Measurements from ENCODE around the gene GALNTL6.
"Not testable (repeated sequence)": the region's sequence is repeated elsewhere in the genome, so short reads cannot be mapped to it uniquely, and the experiment has no call there.

GALNTL6 gene

DNA sequence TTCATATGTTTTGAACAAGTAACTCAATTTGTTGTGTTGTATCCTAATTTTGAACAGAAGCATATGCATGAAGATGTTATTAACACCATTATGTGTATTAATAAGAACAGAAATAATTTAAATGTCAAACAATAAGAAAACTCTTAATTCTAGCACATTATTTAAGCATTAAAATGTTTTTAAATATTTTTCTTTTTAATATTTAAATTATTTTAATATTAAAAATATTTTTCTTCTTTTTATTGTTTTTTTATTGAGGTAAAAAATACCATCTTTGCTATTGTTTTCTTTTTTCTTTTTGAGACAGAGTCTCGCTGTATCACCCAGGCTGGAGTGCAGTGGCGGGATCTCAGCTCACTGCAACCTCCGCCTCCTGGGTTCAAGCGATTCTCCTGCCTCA lies 914.4 kb downstream of the GALNTL6 start:
- TF ChIP-seq, protein P1, sequence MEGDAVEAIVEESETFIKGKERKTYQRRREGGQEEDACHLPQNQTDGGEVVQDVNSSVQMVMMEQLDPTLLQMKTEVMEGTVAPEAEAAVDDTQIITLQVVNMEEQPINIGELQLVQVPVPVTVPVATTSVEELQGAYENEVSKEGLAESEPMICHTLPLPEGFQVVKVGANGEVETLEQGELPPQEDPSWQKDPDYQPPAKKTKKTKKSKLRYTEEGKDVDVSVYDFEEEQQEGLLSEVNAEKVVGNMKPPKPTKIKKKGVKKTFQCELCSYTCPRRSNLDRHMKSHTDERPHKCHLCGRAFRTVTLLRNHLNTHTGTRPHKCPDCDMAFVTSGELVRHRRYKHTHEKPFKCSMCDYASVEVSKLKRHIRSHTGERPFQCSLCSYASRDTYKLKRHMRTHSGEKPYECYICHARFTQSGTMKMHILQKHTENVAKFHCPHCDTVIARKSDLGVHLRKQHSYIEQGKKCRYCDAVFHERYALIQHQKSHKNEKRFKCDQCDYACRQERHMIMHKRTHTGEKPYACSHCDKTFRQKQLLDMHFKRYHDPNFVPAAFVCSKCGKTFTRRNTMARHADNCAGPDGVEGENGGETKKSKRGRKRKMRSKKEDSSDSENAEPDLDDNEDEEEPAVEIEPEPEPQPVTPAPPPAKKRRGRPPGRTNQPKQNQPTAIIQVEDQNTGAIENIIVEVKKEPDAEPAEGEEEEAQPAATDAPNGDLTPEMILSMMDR (conservative IDR thresholded peaks at IDR 0.05): no peak
- H3K27ac ChIP-seq: no peak overlapping the region

DNA sequence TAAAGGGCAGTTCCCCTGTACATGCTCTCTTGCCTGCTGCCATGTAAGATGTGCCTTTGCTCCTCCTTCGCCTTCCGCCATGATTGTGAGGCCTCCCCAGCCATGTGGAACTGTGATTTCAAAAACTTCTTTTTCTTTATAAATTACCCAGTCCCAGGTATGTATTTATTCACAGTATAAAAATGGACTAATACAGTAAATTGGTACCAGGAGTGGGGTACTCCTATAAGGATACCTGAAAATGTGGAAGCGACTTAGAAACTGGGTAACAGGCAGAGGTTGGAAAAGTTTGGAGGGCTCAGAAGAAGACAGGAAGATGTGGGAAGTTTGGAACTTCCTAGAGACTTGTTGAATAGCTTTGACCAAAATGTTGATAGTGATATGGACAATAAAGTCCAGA lies 920.4 kb downstream of the GALNTL6 start:
- H3K27ac ChIP-seq: not testable (repeated sequence)

DNA sequence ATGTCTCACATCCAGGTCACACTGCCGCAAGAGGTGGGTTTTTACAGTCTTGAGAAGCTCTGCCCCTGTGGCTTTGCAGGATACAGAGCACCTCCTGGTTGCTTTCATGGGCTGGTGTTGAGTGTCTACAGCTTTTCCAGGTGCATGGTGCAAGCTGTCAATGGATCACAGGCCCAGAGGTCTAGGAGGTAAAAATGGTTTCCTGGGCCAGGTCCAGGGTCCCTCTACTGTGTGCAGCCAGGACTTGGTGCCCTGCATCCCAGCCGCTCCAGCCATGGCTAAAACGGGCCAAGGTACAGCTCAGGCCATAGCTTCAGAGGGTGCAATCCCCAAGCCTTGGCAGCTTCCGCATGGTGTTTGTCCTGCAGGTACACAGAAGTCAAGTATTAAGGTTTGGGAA lies 921.4 kb downstream of the GALNTL6 start:
- TF ChIP-seq, protein P1 (conservative IDR thresholded peaks at IDR 0.05): no peak

DNA sequence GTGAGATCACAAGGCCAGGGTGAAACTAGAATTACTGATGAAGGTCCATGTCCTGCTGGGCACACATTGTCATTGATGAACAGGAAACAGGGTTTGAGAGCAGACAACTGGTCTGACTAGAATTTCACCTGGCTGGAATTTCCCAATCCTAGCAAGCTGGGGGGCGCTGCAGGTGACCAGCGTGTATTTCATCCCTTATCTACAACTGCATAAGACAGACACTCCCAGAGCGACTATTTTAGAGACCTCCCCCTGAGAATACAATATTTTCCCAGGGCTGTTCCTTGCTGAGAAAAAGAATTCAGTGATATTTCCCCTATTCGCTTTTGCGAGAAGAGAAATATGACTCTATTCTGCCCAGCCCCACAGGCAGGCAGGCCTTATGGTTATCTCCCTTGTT lies 922.8 kb downstream of the GALNTL6 start:
- H3K27ac ChIP-seq: no peak overlapping the region
- TF ChIP-seq, protein P1 (conservative IDR thresholded peaks at IDR 0.05): no peak

More for the DNA sequence above, 921.4 kb downstream of the GALNTL6 start:
- H3K27ac ChIP-seq: no peak overlapping the region

DNA sequence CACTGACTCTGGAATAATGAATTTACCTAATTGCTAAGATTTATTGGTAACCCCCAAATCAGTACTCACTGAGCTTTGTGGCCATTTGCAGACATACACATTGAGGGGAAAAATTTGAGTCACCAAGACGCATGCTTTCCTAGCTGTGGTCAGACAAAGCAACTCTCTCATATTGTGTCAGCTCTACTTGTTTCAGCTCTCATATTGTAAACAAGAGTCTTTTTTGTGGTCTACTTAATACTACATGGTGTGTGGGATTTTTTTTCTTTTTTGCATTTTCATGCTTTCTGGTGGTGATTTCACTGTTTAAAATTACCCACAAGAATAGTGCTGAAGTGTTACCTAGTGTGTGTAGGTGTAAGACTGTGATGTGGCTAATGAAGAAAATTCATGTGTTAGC lies 927.2 kb downstream of the GALNTL6 start:
- TF ChIP-seq, protein P1 (conservative IDR thresholded peaks at IDR 0.05): no peak
- no peak overlapping the region for H3K27ac ChIP-seq

DNA sequence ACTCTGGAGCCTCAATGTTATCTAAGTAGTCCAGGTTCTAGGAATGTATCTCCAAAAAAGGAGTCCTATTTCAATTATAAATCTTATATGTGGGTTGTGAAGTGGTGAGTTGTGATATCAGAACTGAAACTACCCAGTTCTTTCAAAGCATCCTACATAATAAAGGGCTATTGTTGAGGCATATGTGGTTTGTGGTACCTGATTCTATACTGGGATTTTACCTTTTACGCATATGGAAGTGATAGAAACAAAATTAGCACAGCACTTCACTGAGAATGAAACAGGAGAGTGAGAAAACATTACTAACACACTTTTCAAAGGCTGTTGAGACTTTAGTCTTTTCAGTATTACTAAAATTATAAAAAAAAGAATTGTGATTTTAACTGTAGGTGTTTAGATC lies 937.7 kb downstream of the GALNTL6 start:
- TF ChIP-seq, protein P1 (conservative IDR thresholded peaks at IDR 0.05): no peak
- no peak overlapping the region for H3K27ac ChIP-seq

DNA sequence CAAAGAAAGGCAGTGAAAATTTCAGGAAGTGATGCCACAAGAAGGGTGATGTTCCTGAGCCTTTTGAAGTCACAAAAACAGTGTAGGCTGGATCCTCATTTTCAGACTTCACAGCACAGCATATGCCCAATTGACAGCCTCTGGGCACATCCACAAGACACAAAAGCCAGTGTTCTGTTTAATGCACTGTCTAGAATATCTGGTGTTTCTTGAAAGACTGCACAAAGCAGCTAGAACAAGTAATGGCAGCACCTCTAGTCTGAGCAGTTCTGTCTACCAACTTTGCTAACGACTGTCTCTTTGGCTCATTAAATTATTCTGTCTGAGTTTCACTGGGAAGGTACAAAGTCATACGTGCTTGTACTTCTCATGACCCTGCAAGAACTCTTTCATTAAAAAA lies 938.3 kb downstream of the GALNTL6 start:
- TF ChIP-seq, protein P1 (conservative IDR thresholded peaks at IDR 0.05): no peak

DNA sequence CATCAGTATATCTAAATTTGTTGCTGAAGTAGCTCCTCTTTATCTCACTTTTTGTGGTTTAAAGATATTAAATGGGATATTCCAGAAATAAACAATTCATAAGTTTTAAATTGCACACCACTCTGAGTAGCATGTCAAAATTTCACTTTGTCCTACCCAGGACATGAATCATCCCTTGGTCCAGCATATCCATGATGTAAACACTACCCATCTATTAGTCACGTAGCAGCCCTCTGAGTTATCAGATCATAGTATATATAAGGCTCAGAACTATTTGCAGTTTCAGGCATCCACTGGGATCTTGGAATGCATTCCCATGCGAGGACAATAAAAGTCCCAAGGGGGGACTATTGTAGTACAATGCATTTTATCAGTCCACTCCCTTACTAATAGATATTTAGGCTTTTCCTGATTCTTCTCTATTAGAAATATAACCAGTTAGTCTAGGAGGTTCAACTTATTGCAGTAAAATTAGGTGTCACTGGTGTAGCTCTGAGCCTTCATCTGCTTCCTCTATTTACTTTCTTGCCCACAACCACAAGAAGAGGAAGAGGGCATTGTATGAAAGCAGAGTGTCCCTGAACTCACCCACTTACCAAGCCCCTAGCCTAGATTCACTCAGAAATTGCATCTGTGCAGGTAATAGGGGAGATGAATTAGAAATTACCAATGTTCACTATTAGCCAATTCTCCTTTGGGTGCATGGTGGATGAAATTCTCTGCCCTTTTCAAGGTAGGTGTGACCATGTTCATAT lies 945.6 kb downstream of the GALNTL6 start:
- H3K27ac ChIP-seq: no peak overlapping the region
- TF ChIP-seq, protein P1 (conservative IDR thresholded peaks at IDR 0.05): no peak

More for the DNA sequence above, 938.3 kb downstream of the GALNTL6 start:
- no peak overlapping the region for H3K27ac ChIP-seq

All from VCaP (cell line).